GM12873 (cell line): Measurements from ENCODE around the gene LRBA.

Experiments
- TF ChIP-seq, protein P1 (sequence below): IDR thresholded peaks from 2 replicates; pipeline ENCODE4 v1.5.1; 2012; ENCODE audit warnings: low read depth, mild to moderate bottlenecking, moderate library complexity, low read length, control low read depth; ENCODE audit not compliant: insufficient read depth; ENCODE audit errors: missing control alignments

The LRBA gene

DNA sequence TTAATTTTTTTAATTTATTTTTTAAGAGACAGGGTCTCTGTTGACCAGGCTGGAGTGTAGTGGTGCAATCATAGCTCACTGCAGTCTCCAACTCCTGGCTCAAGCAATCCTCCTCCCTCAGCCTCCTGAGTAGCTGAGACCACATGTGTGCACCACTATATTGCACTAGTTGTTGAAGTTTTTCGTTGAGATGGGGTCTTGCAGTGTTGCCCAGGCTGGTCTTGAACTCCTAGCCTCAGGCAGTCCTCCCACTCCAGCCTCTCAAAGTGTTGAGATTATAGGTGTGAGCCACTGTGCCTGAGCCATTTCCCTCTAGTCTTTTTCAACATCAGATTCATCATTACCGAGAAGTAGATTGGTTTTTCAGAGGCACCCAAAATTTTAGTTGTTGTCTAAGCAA, 771.2 kb downstream of the LRBA start:
- TF ChIP-seq, protein P1, sequence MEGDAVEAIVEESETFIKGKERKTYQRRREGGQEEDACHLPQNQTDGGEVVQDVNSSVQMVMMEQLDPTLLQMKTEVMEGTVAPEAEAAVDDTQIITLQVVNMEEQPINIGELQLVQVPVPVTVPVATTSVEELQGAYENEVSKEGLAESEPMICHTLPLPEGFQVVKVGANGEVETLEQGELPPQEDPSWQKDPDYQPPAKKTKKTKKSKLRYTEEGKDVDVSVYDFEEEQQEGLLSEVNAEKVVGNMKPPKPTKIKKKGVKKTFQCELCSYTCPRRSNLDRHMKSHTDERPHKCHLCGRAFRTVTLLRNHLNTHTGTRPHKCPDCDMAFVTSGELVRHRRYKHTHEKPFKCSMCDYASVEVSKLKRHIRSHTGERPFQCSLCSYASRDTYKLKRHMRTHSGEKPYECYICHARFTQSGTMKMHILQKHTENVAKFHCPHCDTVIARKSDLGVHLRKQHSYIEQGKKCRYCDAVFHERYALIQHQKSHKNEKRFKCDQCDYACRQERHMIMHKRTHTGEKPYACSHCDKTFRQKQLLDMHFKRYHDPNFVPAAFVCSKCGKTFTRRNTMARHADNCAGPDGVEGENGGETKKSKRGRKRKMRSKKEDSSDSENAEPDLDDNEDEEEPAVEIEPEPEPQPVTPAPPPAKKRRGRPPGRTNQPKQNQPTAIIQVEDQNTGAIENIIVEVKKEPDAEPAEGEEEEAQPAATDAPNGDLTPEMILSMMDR = no peak

DNA sequence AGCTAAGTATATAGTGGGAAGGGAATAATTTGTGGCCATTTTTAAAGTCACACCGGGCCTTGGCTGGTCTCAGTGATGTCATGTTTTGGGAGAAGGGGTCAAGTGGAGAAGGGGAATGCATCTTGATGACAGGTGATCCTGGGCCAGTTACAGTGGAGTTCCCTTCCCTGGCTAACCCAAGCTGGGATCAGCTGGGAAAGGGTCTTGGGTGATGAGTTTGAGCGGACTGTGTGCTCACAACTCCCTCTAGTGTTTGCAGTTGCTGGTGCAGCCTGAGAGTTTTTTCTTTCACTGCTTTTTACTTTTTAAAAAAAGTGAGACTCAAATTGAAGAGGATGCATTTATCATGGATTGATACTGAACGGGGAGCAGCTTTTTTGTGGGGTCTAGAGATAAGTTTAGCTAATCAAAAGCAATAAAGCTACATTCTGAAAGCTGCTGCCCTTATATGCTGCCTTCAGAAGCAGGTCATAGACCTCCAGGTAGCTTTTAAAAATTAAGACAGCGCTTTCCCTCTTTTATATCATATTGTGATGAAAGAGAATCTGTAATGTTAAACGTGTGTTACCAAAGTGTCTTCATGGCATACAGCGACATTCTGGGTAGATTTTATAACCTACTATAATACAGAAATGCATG, 772.1 kb downstream of the LRBA start:
- TF ChIP-seq, protein P1 = peak; percentile 90

DNA sequence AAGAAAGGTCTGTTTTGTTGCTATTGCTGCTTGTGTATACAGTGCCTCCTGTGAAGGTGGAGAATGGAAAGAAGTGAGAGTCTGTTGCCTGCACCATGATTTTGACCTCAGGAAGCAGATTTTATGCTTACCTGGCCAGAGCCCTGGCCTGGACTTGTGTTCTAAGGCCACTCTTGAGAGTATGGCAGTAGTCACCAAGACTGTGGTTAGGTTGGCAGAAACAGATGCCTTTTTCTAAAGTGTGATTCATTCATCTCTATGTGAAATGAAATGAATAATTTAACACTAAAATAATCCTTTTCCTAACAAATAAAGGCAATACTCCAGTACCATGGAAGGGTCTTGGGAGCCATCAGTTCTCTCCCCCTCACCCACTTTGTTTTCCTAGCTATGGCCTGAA, 775.1 kb downstream of the LRBA start:
- TF ChIP-seq, protein P1 = no peak

DNA sequence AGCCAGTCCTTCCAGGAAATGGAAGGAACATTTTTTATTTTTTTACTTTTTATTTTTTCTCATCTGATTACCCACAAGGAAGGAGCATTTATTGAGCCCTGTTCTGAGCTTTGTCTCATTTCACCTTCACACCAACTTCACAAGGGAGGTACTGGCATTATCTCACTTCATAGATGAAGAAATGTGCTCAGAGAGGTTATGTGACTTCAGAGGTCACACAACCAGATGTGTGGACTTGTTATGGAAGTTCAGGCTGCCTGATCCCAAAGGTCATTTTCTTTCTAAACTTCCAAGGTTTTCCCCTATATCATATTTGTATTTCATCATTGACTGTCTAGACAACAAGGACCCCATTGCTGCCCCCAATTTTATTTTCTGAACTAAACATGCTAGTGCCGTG, 776.5 kb downstream of the LRBA start:
- TF ChIP-seq, protein P1 = no peak

DNA sequence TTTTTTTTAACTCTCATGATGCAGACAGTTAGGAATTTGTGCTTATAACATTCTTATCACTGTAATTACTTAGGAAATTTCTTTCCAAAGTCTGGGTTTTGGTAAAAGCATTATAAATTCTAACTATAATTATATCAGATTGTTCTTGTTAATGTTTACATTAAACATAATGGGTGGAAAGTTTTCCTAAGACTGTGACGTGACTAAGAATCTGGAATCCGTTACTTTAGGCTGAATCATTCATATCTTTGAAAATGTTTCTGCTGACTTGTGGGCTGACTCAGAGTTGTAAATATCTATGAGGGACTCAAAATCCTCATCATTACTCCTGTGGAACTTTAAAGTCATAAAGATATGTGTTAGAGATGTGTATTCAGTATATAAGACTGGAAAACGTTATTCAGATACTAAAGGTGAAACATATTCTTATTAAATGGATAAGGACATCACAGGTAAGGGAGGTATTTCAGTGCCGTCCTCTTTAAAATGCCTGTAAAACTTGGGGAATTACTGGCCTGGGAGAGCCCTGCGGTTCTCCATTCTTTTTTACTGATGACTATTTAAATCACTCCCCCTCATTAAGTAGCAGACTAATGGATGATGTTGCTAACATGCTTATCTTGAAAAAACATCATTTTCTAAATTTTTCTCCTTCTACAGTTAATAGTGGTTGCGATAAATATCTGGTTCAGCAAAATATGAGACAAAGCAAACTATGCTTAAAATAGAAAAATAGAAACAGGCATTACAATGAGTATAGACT, 777.8 kb downstream of the LRBA start:
- TF ChIP-seq, protein P1 = no peak

DNA sequence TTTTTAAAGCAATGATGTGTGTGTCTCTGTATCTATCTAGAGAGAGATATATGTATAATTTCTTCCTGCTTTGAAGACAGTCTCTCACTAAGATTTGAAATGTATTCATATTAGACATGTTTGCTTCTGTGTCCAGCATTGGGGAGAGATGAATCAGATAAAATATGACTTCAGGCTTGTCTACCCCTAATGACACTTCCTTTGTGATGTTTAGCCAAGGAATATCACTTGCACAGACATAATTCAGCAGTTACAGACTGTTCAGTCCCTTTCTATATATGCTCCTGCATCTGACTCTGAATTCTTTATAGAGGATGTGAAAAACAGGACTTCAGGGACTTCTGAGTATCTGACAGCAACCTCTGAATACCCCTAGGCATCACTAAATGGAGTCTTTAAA, 778.5 kb downstream of the LRBA start:
- TF ChIP-seq, protein P1 = no peak

DNA sequence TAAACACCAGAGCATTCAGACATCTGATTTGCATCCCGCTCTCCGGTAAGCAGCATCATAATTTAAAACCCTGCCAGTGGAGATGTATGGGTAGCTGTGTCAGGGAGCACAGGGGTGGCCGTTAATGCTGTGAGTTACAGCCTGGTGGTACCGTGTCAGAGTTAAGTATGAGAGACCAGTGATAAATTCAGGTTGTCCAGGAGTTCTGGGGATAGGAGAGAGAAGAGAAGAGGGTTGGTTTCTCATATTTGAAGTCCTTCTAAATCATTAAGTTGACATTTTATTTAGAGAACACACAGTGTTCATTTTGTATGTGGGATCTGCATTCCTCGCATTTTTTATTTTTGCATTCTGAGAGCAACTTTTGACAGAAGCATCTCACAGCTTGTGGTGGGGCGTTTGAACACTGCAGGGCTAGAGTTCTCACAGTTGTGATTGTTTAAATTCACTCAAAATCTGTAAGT, 779.2 kb downstream of the LRBA start:
- TF ChIP-seq, protein P1 = no peak
